ENCODE data around the gene ST3GAL4. TPM values are rescaled to one million over a fixed set of nuclear protein-coding genes. Genes with fewer than 3 reads are reported as not detected.

The ST3GAL4 gene, protein sequence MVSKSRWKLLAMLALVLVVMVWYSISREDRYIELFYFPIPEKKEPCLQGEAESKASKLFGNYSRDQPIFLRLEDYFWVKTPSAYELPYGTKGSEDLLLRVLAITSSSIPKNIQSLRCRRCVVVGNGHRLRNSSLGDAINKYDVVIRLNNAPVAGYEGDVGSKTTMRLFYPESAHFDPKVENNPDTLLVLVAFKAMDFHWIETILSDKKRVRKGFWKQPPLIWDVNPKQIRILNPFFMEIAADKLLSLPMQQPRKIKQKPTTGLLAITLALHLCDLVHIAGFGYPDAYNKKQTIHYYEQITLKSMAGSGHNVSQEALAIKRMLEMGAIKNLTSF
- total RNA-seq = 26.2 and 32.9 TPM in 2 replicates

DNA sequence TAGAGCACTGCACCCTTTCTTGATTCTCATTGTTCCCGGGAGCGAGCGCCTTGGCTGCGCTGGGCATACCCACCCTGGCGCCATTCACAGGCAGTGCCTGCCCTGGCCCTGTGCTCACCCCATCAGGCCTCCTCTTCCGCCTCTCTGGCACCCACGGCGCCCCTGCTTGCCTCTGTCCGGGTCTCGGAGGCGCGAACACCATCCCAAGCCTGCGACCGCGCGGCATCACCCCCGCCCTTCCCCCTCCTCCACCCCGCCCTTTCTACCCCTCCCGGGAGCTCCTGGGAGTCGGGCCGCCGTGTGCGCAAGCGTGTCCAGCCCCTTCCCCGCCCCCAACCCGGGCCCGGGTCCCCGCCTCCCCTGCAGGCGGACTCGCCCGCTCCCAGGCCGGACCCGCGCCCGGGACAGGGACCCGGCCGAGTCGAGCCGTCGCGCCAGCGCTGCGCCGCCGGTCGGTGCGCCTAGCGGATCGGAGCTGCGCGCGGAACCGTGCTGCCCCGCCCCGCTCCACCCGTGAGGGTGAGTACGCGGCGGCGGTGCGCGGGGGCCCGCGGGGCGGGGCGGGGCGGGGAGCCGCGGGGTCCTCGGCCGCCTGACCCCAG, at the start of gene ST3GAL4:
Gene ST3GAL4, plus strand, starts transcription at position 363 of the 602 bp plus-strand sequence. CDS start 50,470 bp downstream, outside the sequence.

Other genes with a start within 250 kb of the ST3GAL4 start
- 19.3 and 19.7 TPM in 2 replicates for gene RPUSD4, start 144.0 kb upstream of the ST3GAL4 start, total RNA-seq
- gene FAM118B, start 143.9 kb upstream of the ST3GAL4 start, total RNA-seq = 30.1 and 31.1 TPM in 2 replicates
- gene SRPRA, start 86.8 kb upstream of the ST3GAL4 start, total RNA-seq = 154 and 181 TPM in 2 replicates
- gene FOXRED1, start 86.5 kb upstream of the ST3GAL4 start, total RNA-seq = 22.0 and 38.3 TPM in 2 replicates
- gene TIRAP, start 72.6 kb upstream of the ST3GAL4 start, total RNA-seq = 1.7 and 5.7 TPM in 2 replicates
- 32.4 and 32.6 TPM in 2 replicates for gene DCPS, start 51.6 kb upstream of the ST3GAL4 start, total RNA-seq

All from myometrial cell (primary cell).